Measurements from ENCODE around the gene ANO9. TPM values are rescaled to one million over a fixed set of nuclear protein-coding genes. Genes with fewer than 3 reads are reported as not detected.

The ANO9 gene
- total RNA-seq, 1 donor from 2014 or later: 33.8 TPM

GRCh38 chr11:371051-371450 lies 70.8 kb downstream of the ANO9 start:
- no peaks in the 10 kb centered on the region for H3K9me3 Mint-ChIP-seq
- H3K27ac Mint-ChIP-seq: no peak overlapping the region
- H3K4me1 Mint-ChIP-seq (ENCODE audit: low read depth): no peaks in the 10 kb centered on the region
- intact Hi-C loops (cut with micrococcal nuclease): no loop called here
- no peak for DNase-seq (ENCODE audit: low spot score)
- no peaks in the 10 kb centered on the region for H3K36me3 Mint-ChIP-seq (ENCODE audit: low read depth)
- peaks cover 40% of the 10 kb centered on the region for H3K27me3 Mint-ChIP-seq (ENCODE audit: insufficient read depth)
- H3K4me3 Mint-ChIP-seq: peak overlapping the region; percentile 54

GRCh38 chr11:370070-370941 lies 71.5 kb downstream of the ANO9 start:
- no peak for DNase-seq (ENCODE audit: low spot score)
- Mint-ChIP-seq H3K9me3 (no peaks in the 10 kb centered on the region), H3K4me3 (peak overlapping the region; percentile 68), H3K27ac (no peak overlapping the region), H3K36me3 (ENCODE audit: low read depth) (no peaks in the 10 kb centered on the region), H3K27me3 (ENCODE audit: insufficient read depth) (peaks cover 44% of the 10 kb centered on the region), H3K4me1 (ENCODE audit: low read depth) (no peaks in the 10 kb centered on the region)
- intact Hi-C loops (cut with micrococcal nuclease): no loop called here

- peak within 1 kb of the TSS; percentile 81 for H3K4me3 Mint-ChIP-seq
- H3K27ac Mint-ChIP-seq: peak within 1 kb of the TSS; percentile 61
- no peaks in the 10 kb centered on the region for H3K4me1 Mint-ChIP-seq (ENCODE audit: low read depth)
- no peaks in the 10 kb centered on the region for H3K36me3 Mint-ChIP-seq (ENCODE audit: low read depth)
- intact Hi-C loops (cut with micrococcal nuclease): no loop called here
- DNase-seq (ENCODE audit: low spot score): peak; percentile 18
- H3K27me3 Mint-ChIP-seq (ENCODE audit: insufficient read depth): peaks cover 44% of the 10 kb centered on the region
- no peaks in the 10 kb centered on the region for H3K9me3 Mint-ChIP-seq
Observed at GRCh38 chr11:369336-370018, 72.3 kb downstream of the ANO9 start, which contains the start of gene B4GALNT4. Gene B4GALNT4, plus strand, starts transcription at chr11:369499. Its CDS starts 305 bp downstream, at chr11:369804.

- Mint-ChIP-seq H3K9me3 (no peaks in the 10 kb centered on the region), H3K27me3 (ENCODE audit: insufficient read depth) (peaks cover 44% of the 10 kb centered on the region), H3K4me3 (peak overlapping the region; percentile 81), H3K36me3 (ENCODE audit: low read depth) (no peaks in the 10 kb centered on the region), H3K4me1 (ENCODE audit: low read depth) (no peaks in the 10 kb centered on the region), H3K27ac (peak overlapping the region; percentile 61)
- intact Hi-C loops (cut with micrococcal nuclease): no loop called here
- DNase-seq (ENCODE audit: low spot score): no peak
Observed at GRCh38 chr11:368414-369335, 73.1 kb downstream of the ANO9 start.

- H3K27ac Mint-ChIP-seq: peak overlapping the region; percentile 1
- intact Hi-C loops (cut with micrococcal nuclease): no loop called here
- H3K4me1 Mint-ChIP-seq (ENCODE audit: low read depth): no peaks in the 10 kb centered on the region
- peak overlapping the region; percentile 66 for H3K4me3 Mint-ChIP-seq
- H3K27me3 Mint-ChIP-seq (ENCODE audit: insufficient read depth): peaks cover 44% of the 10 kb centered on the region
- DNase-seq (ENCODE audit: low spot score): no peak
- no peaks in the 10 kb centered on the region for H3K36me3 Mint-ChIP-seq (ENCODE audit: low read depth)
- no peaks in the 10 kb centered on the region for H3K9me3 Mint-ChIP-seq
Observed at GRCh38 chr11:367956-368413, 73.8 kb downstream of the ANO9 start.

Other genes with a start within 250 kb of the ANO9 start
- not detected in 2 replicates for gene SCGB1C1, start 248.9 kb downstream of the ANO9 start, total RNA-seq
- gene BET1L, start 234.6 kb downstream of the ANO9 start, total RNA-seq: 42.0 and 48.7 TPM in 2 replicates
- 132 and 149 TPM in 2 replicates for gene RIC8A, start 234.3 kb downstream of the ANO9 start, total RNA-seq
- gene SIRT3, start 205.7 kb downstream of the ANO9 start, total RNA-seq: 11.6 and 14.8 TPM in 2 replicates
- gene PSMD13, start 205.0 kb downstream of the ANO9 start, total RNA-seq: 261 and 266 TPM in 2 replicates
- 4.9 and 5.2 TPM in 2 replicates for gene NLRP6, start 163.6 kb downstream of the ANO9 start, total RNA-seq
- 164 and 167 TPM in 2 replicates for gene PGGHG, start 152.9 kb downstream of the ANO9 start, total RNA-seq
- gene IFITM5, start 142.5 kb downstream of the ANO9 start, total RNA-seq: not detected in 2 replicates
- gene IFITM2, start 134.2 kb downstream of the ANO9 start, total RNA-seq: 494 and 521 TPM in 2 replicates
- gene IFITM1, start 128.0 kb downstream of the ANO9 start, total RNA-seq: 208 and 214 TPM in 2 replicates
- gene IFITM3, start 121.2 kb downstream of the ANO9 start, total RNA-seq: 3.6 and 4.6 TPM in 2 replicates
- 3.8 and 5.1 TPM in 2 replicates for gene B4GALNT4, start 72.5 kb downstream of the ANO9 start, total RNA-seq
- gene PKP3, start 47.8 kb downstream of the ANO9 start, total RNA-seq: not detected in 2 replicates
- 38.3 and 43.9 TPM in 2 replicates for gene SIGIRR, start 27.0 kb downstream of the ANO9 start, total RNA-seq
- 31.0 and 33.9 TPM in 2 replicates for gene PTDSS2, start 8.3 kb upstream of the ANO9 start, total RNA-seq
- gene RNH1, start 65.2 kb upstream of the ANO9 start, total RNA-seq: 123 and 126 TPM in 2 replicates
- gene HRAS, start 93.6 kb upstream of the ANO9 start, total RNA-seq: 76.6 and 88.7 TPM in 2 replicates
- 1.8 and 2.2 TPM in 2 replicates for gene LRRC56, start 95.5 kb upstream of the ANO9 start, total RNA-seq
- 0.47 and 0.64 TPM in 2 replicates for gene LMNTD2, start 118.7 kb upstream of the ANO9 start, total RNA-seq
- 15.9 and 19.8 TPM in 2 replicates for gene RASSF7, start 119.0 kb upstream of the ANO9 start, total RNA-seq
- gene PHRF1, start 134.5 kb upstream of the ANO9 start, total RNA-seq: 58.6 and 59.8 TPM in 2 replicates
- 56.6 and 63.1 TPM in 2 replicates for gene IRF7, start 173.9 kb upstream of the ANO9 start, total RNA-seq
- gene CDHR5, start 182.9 kb upstream of the ANO9 start, total RNA-seq: not detected in 2 replicates
- gene SCT, start 185.2 kb upstream of the ANO9 start, total RNA-seq: not detected in 2 replicates
- gene DRD4, start 195.3 kb upstream of the ANO9 start, total RNA-seq: 0.34 and 0.47 TPM in 2 replicates